ENCODE results near the gene INPP5A.

DNA sequence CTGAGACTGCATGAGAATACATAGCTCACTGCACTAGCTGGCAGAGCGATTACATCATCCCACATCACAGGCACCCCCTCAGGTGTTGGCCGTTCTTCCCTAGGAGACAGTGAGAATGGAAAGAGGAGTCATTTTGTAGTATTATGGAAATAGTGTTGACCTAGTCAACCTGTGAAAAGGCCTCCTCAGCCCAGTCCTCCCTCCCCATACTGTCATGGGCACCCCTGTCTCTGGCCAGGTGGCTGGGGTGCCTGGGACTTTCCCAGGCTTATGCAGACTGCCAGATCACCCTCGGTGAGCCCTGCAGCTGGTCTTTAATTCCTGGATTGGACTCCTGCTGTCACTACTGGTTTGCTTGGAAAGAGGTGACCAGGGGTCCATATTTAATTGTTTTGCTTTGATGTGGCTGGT, 4.0 kb downstream of the INPP5A start:
- TF ChIP-seq CTCF (IDR thresholded peaks at IDR 0.05) (no peak), EZH2 (IDR thresholded peaks at IDR 0.05; ENCODE audit: borderline replicate concordance, insufficient read depth, low read depth, low read length, poor library complexity, severe bottlenecking) (no peak)
